GM23338 (cell line): ENCODE measurements around the gene SUGP1. TPM values are rescaled to one million over a fixed set of nuclear protein-coding genes. Genes with fewer than 3 reads are reported as not detected.
A peak's percentile ranks its signal among the peaks of the same experiment; 100 is the strongest.

Experiments
- ATAC-seq: fragments of 200-7000 bp; cut with Tn5 transposase; 3 replicates; pipeline ENCODE4 v1.9.1; 2020
- DNase-seq: peaks from one replicate; pipeline ENCODE4 v3.0.0-alpha.2; 2015; ENCODE audit warnings: low spot score
- H2AFZ ChIP-seq: fragments of 200-600 bp; sonication (generic); 2 replicates; pipeline ENCODE4 v1.8.0; 2016; ENCODE audit warnings: antibody characterized with exemption, mild to moderate bottlenecking, moderate library complexity
- H3F3A ChIP-seq: fragments of 200-600 bp; sonication (generic); replicated peaks from 2 replicates; pipeline ENCODE4 v1.8.0; 2017; ENCODE audit warnings: antibody characterized with exemption, mixed run types, low read depth
- H3K27ac ChIP-seq: fragments of 200-600 bp; sonication (generic); 2 replicates; pipeline ENCODE4 v1.6.1; 2016; ENCODE audit warnings: low read depth
- H3K27me3 ChIP-seq: fragments of 200-600 bp; sonication (generic); 2 replicates; pipeline ENCODE4 v1.8.0; 2016; ENCODE audit warnings: mild to moderate bottlenecking, mixed run types, moderate library complexity; ENCODE audit not compliant: insufficient read depth
- H3K36me3 ChIP-seq: fragments of 200-600 bp; sonication (generic); 2 replicates; pipeline ENCODE4 v1.8.0; 2016; ENCODE audit warnings: mild to moderate bottlenecking; ENCODE audit not compliant: insufficient read depth
- H3K4me1 ChIP-seq: fragments of 200-600 bp; sonication (generic); 2 replicates; pipeline ENCODE4 v1.8.0; 2016; ENCODE audit warnings: mild to moderate bottlenecking, moderate library complexity; ENCODE audit not compliant: insufficient read depth
- H3K4me2 ChIP-seq: fragments of 200-600 bp; sonication (generic); 2 replicates; pipeline ENCODE4 v1.7.1; 2017; ENCODE audit warnings: mixed run types
- H3K4me3 ChIP-seq: fragments of 200-600 bp; sonication (generic); 2 replicates; pipeline ENCODE4 v1.6.1; 2016; ENCODE audit warnings: mixed run types
- H3K79me2 ChIP-seq: fragments of 200-600 bp; sonication (generic); replicated peaks from 2 replicates; pipeline ENCODE4 v1.8.0; 2017; ENCODE audit warnings: mild to moderate bottlenecking; ENCODE audit not compliant: insufficient read depth
- H3K9me2 ChIP-seq: fragments of 200-600 bp; sonication (generic); 2 replicates; pipeline ENCODE4 v1.8.0; 2017; ENCODE audit not compliant: insufficient read depth
- H4K20me1 ChIP-seq: fragments of 200-600 bp; sonication (generic); replicated peaks from 2 replicates; pipeline ENCODE4 v1.8.0; 2017; ENCODE audit warnings: mild to moderate bottlenecking; ENCODE audit not compliant: insufficient read depth
- H3K27ac Mint-ChIP-seq: 2 replicates; pipeline ENCODE4 v1.8.0; 2020; ENCODE audit warnings: inconsistent platforms, mild to moderate bottlenecking, moderate library complexity, mixed read lengths
- H3K27me3 Mint-ChIP-seq: 3 replicates; pipeline ENCODE4 v1.8.0; 2022; ENCODE audit warnings: low read depth, mild to moderate bottlenecking, moderate library complexity, mixed read lengths, inconsistent platforms; ENCODE audit not compliant: insufficient read depth, poor library complexity
- H3K36me3 Mint-ChIP-seq: 3 replicates; pipeline ENCODE4 v1.8.0; 2021; ENCODE audit warnings: low read depth, mild to moderate bottlenecking, inconsistent platforms, moderate library complexity, mixed read lengths
- H3K4me1 Mint-ChIP-seq: 3 replicates; pipeline ENCODE4 v1.8.0; 2020; ENCODE audit warnings: mild to moderate bottlenecking, inconsistent platforms, mixed read lengths
- H3K4me3 Mint-ChIP-seq: 3 replicates; pipeline ENCODE4 v1.8.0; 2021; ENCODE audit warnings: moderate library complexity, mild to moderate bottlenecking, inconsistent platforms, mixed read lengths
- H3K9me3 Mint-ChIP-seq: 3 replicates; pipeline ENCODE4 v1.8.0; 2020; ENCODE audit warnings: moderate library complexity, mild to moderate bottlenecking, inconsistent platforms, mixed read lengths
- CREB1 ChIP-seq: fragments of 250-450 bp; sonication (Bioruptor Pico); IDR thresholded peaks from 2 replicates; pipeline ENCODE4 v1.5.0; 2020; ENCODE audit warnings: low read depth, mild to moderate bottlenecking, moderate library complexity
- CTCF ChIP-seq, 2 experiments: fragments of 200-600 bp in 1 of 2; sonication (generic) in 1 of 2; conservative IDR thresholded peaks; 2 replicates each; pipeline versions ENCODE4 v1.5.1 to v1.6.1; 2016 to 2017; ENCODE audit warnings: antibody characterized with exemption in 2 of 2, low read depth in 2 of 2, mild to moderate bottlenecking in 2 of 2, moderate library complexity in 1 of 2
- ETS1 ChIP-seq: IDR thresholded peaks from 2 replicates; pipeline ENCODE4 v1.6.1; 2016; ENCODE audit warnings: antibody characterized with exemption
- EZH2 ChIP-seq: fragments of 200-600 bp; sonication (generic); IDR thresholded peaks from one replicate; pipeline ENCODE4 v1.8.0; 2017; ENCODE audit warnings: antibody characterized with exemption, mild to moderate bottlenecking, low read depth; ENCODE audit not compliant: unreplicated experiment
- EZH2phosphoT487 ChIP-seq: fragments of 200-600 bp; sonication (generic); IDR thresholded peaks from one replicate; pipeline ENCODE4 v1.8.1; 2018; ENCODE audit warnings: antibody characterized with exemption; ENCODE audit not compliant: unreplicated experiment
- NANOG ChIP-seq: IDR thresholded peaks from 2 replicates; pipeline ENCODE4 v1.6.1; 2016; ENCODE audit warnings: antibody characterized with exemption, borderline replicate concordance
- POLR2AphosphoS5 ChIP-seq: IDR thresholded peaks from 2 replicates; pipeline ENCODE4 v1.6.1; 2016; ENCODE audit warnings: antibody characterized with exemption, low read depth
- REST ChIP-seq: IDR thresholded peaks from one replicate; pipeline ENCODE4 v1.6.1; 2018; ENCODE audit warnings: antibody characterized with exemption; ENCODE audit not compliant: unreplicated experiment
- STAT1 ChIP-seq: IDR thresholded peaks from one replicate; pipeline ENCODE4 v1.6.1; 2016; ENCODE audit warnings: antibody characterized with exemption; ENCODE audit not compliant: unreplicated experiment
- long read RNA-seq: library from polyadenylated mRNA; unstranded; transcript quantifications from one replicate; pipeline ENCODE4 v2.0.0, GENCODE V29; 2020; ENCODE audit not compliant: unreplicated experiment
- polyA plus RNA-seq: library from polyadenylated mRNA; unstranded; fragments of >200 nt; fragmentation: Nextera tagmentation; extraction: Ambion mirVana; gene quantifications from 2 replicates; pipeline ENCODE4 v1.2.1, GENCODE V29; 2016
- total RNA-seq: library from RNA; depleted of rRNA; stranded (reverse); fragments of >200 nt; shearing (Covaris generic); gene quantifications from 2 replicates; pipeline ENCODE4 v1.2.3, GENCODE V29; 2014; rRNA removed

Gene SUGP1
- 31.0 and 38.6 TPM in 2 replicates for total RNA-seq
- polyA plus RNA-seq: 61.6 and 63.2 TPM in 2 replicates
- long read RNA-seq, transcript SUGP1-201 (14 exons, 2,423 nt): major isoform, 12 of 29 reads
- long read RNA-seq, partial matches to known transcripts: 10 of 29 reads
- long read RNA-seq, other reads (novel, unspliced or antisense): 6 of 29 reads

- Mint-ChIP-seq H3K4me3 (peak within 1 kb of the TSS; percentile 97), H3K36me3 (peaks cover 26% of the 10 kb centered on the region), H3K27ac (peak within 1 kb of the TSS; percentile 100), H3K4me1 (peaks cover 13% of the 10 kb centered on the region; the same call in 1 of the 3 replicates), H3K27me3 (peaks cover 18% of the 10 kb centered on the region), H3K9me3 (no peaks in the 10 kb centered on the region)
- H3K27me3 ChIP-seq: no peaks in the 10 kb centered on the region
- peaks cover 7% of the 10 kb centered on the region for H3K36me3 ChIP-seq
- H3F3A ChIP-seq: peaks cover 11% of the 10 kb centered on the region; the same call in 1 of the 2 replicates
- peak; percentile 94 for TF ChIP-seq ETS1
- TF ChIP-seq CREB1 (CRISPR knock-in tag): 0 out of 2 replicates have a peak, but pooled peaks have one; percentile 19
- no peak for TF ChIP-seq EZH2
- peak; percentile 76 for TF ChIP-seq POLR2AphosphoS5
- peak in 1 of 2 experiments; percentile 10; a peak in 1 of 4 replicates for TF ChIP-seq CTCF (conservative IDR thresholded peaks at IDR 0.05; ENCODE audit: low read depth in 2 of 2)
- peak within 1 kb of the TSS; percentile 99 for H3K4me3 ChIP-seq
- H3K4me2 ChIP-seq: peak within 1 kb of the TSS; percentile 98
- peaks cover 14% of the 10 kb centered on the region for H3K4me1 ChIP-seq
- H4K20me1 ChIP-seq: peaks cover 34% of the 10 kb centered on the region; the same call in 1 of the 2 replicates
- peak within 1 kb of the TSS; percentile 98 for H3K27ac ChIP-seq
- no peaks in the 10 kb centered on the region for H3K9me2 ChIP-seq
- peaks cover 80% of the 10 kb centered on the region for H3K79me2 ChIP-seq
- DNase-seq (peak; percentile 98), ATAC-seq (peak; percentile 91)
- peak within 1 kb of the TSS; percentile 84 for H2AFZ ChIP-seq
Measured at GRCh38 chr19:19320361-19321140, at the start of gene SUGP1, which contains the start of gene MAU2. SUGP1 (minus strand) TSS chr19:19320509; CDS start chr19:19320496, 13 bp downstream. MAU2 (plus strand) TSS chr19:19320829; CDS start chr19:19320860, 31 bp downstream.

GRCh38 chr19:19368087-19368486 lies 47.8 kb upstream of the SUGP1 start:
- Histone ChIP-seq H3K4me1 (peaks cover 3% of the 10 kb centered on the region; the same call in 1 of the 2 replicates), H3K36me3 (no peaks in the 10 kb centered on the region), H4K20me1 (no peaks in the 10 kb centered on the region), H3K27ac (no peak overlapping the region), H3K4me3 (no peak overlapping the region), H2AFZ (no peak overlapping the region), H3K79me2 (no peaks in the 10 kb centered on the region), H3K9me2 (no peaks in the 10 kb centered on the region), H3K27me3 (no peaks in the 10 kb centered on the region), H3F3A (peaks cover 2% of the 10 kb centered on the region; the same call in 1 of the 2 replicates), H3K4me2 (no peak overlapping the region)
- H3K36me3 Mint-ChIP-seq: no peaks in the 10 kb centered on the region
- peaks cover 1% of the 10 kb centered on the region for H3K27me3 Mint-ChIP-seq
- no peak overlapping the region for H3K27ac Mint-ChIP-seq
- ATAC-seq (no peak), DNase-seq (no peak)
- H3K9me3 Mint-ChIP-seq: no peaks in the 10 kb centered on the region
- no peak overlapping the region for H3K4me3 Mint-ChIP-seq
- peaks cover 15% of the 10 kb centered on the region; the same call in 2 of the 3 replicates for H3K4me1 Mint-ChIP-seq
- no peak for TF ChIP-seq CREB1 (CRISPR knock-in tag)
- no peak for TF ChIP-seq CTCF (conservative IDR thresholded peaks at IDR 0.05; ENCODE audit: low read depth in 2 of 2)
- TF ChIP-seq STAT1: no peak
- TF ChIP-seq NANOG: no peak
- TF ChIP-seq REST: no peak
- no peak for TF ChIP-seq EZH2phosphoT487
